Activated T-helper 1 cell treated with anti-CD3 and anti-CD28 coated beads, Interleukin-12 subunit alpha, Interleukin-12 subunit beta, Interleukin-2, Interleukin-4 antibody, amounts not matched to agents 30 ng/mL and 10 ng/mL and 1 ng/mL, durations not matched to agents 14 hours and 24 hours and 36 hours (primary cell): ENCODE data around the gene HUS1B. TPM values are rescaled to one million over a fixed set of nuclear protein-coding genes. Genes with fewer than 3 reads are reported as not detected.
"Not testable (repeated sequence)": the region's sequence is repeated elsewhere in the genome, so short reads cannot be mapped to it uniquely, and the experiment has no call there.

Experiments used
- DNase-seq: peaks from one replicate; pipeline ENCODE4 v3.0.0; 2021; ENCODE audit warnings: low spot score
- H3K27ac Mint-ChIP-seq: one replicate; pipeline ENCODE4 v1.8.0; 2021; ENCODE audit warnings: mild to moderate bottlenecking, mixed read lengths
- H3K27me3 Mint-ChIP-seq: one replicate; pipeline ENCODE4 v1.8.0; 2022; ENCODE audit warnings: mild to moderate bottlenecking, moderate library complexity, mixed read lengths; ENCODE audit not compliant: insufficient read depth
- H3K36me3 Mint-ChIP-seq: one replicate; pipeline ENCODE4 v1.8.0; 2021; ENCODE audit warnings: low read depth, mixed read lengths
- H3K4me1 Mint-ChIP-seq: one replicate; pipeline ENCODE4 v1.8.0; 2021; ENCODE audit warnings: low read depth, mixed read lengths
- H3K4me3 Mint-ChIP-seq: one replicate; pipeline ENCODE4 v1.8.0; 2021; ENCODE audit warnings: mild to moderate bottlenecking, moderate library complexity, mixed read lengths
- H3K9me3 Mint-ChIP-seq: one replicate; pipeline ENCODE4 v1.8.0; 2021; ENCODE audit warnings: mixed read lengths
- intact Hi-C: fragments of 100-400 bp; cut with micrococcal nuclease; formaldehyde crosslinking; loops from one replicate; pipeline ENCODE4 v1.15.1; 2024
- total RNA-seq: library from RNA; stranded (reverse); gene quantifications from 2 replicates; pipeline ENCODE4 v1.2.3, GENCODE V29; 2022

Gene HUS1B
- total RNA-seq, 1 donor from 2014 or later = 2.8 TPM

DNA sequence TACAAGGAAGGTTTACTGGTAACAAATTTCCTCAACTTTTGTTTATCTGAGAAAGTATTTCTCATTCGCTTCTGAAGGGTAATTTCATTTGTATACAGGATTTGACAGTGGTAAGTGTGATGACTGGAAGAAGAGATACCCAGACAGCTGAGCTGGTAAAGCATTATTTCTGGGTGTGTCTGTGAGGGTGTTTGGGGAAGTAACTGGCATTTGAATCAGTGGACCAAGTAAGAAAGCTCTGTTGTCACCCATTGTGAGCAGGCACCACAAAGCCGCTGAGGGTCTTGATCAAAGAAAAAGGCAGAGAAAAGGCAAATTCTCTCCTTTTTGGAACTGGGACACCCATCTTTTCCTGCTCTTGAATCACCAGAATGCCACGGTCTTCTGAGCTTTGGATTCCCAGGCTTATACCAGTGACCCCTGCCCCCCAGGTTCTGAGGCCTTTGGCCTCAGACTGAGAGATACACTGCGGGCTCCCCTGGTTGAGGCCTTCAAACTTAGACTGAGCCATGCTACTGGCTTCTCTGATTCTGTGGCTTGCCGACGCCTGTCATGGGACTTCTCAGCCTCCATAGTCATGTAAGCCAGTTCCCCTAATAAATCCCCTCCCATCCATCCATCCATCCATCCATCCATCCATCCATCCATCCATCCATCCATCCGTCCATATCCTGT lies 10.5 kb upstream of the HUS1B start:
- H3K36me3 Mint-ChIP-seq = peaks cover 30% of the 10 kb centered on the region
- no peaks in the 10 kb centered on the region for H3K27me3 Mint-ChIP-seq
- H3K4me3 Mint-ChIP-seq = no peak overlapping the region
- H3K27ac Mint-ChIP-seq = no peak overlapping the region
- H3K4me1 Mint-ChIP-seq = peaks cover 38% of the 10 kb centered on the region
- H3K9me3 Mint-ChIP-seq = peaks cover 5% of the 10 kb centered on the region
- intact Hi-C loops = no loop called here
- DNase-seq = no peak

DNA sequence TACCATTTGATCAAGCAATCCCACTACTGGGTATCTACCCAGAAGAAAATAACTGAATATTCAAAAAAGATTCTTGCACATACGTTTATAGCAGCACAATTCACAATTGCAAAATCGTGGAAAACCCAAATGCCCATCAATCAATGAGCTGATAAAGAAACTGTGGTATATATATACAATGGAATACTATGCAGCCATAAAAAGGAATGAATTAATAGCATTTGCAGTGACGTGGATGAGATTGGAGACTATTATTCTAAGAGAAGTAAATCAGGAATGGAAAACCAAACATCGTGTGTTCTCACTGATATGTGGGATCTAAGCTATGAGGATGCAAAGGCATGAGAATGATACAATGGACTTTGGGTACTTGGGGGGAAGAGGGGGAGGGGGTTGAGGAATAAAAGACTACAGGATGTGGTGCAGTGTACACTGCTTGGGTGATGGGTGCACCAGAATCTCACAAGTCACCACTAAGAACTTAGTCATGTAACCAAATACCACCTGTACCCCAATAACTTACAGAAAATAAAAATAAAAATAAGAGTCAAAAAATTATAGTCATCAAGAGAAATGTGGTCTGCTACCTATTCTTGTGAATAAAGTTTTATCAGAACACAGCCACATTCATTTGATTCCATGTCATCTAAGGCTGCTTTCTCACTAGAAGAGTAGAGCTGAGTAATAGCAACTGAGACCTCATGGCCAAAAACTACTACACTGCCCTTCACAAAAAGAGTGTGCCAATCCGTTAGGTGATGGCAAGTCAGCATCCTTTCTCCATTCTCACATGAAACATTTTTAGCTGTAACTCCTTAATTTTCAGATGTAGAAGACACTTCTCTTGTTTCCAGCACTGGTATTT lies 8.7 kb upstream of the HUS1B start:
- peaks cover 56% of the 10 kb centered on the region for H3K4me1 Mint-ChIP-seq

DNA sequence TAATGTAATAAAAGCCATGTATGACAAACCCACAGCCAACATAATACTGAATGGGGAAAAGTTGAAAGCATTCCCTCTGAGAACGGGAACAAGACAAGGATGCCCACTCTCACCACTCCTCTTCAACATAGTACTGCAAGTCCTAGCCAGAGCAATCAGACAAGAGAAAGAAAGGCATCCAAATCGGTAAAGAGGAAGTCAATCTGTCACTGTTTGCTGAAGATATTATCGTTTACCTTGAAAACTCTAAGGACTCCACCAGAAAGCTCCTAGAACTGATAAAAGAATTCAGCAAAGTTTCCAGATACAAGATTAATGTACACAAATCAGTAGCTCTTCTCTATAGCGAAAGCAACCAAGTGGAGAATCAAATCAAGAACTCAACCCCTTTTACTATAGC lies 6.9 kb upstream of the HUS1B start:
- H3K27ac Mint-ChIP-seq, H3K9me3 Mint-ChIP-seq, intact Hi-C loops, DNase-seq, H3K4me3 Mint-ChIP-seq, H3K27me3 Mint-ChIP-seq: not testable (repeated sequence)
- Mint-ChIP-seq H3K36me3 (peaks cover 22% of the 10 kb centered on the region), H3K4me1 (peaks cover 73% of the 10 kb centered on the region)

More for the DNA sequence above, 8.7 kb upstream of the HUS1B start:
- Mint-ChIP-seq H3K9me3 (peaks cover 5% of the 10 kb centered on the region), H3K27ac (no peak overlapping the region), H3K4me3 (no peak overlapping the region), H3K36me3 (peaks cover 24% of the 10 kb centered on the region), H3K27me3 (no peaks in the 10 kb centered on the region)
- intact Hi-C loops = no loop called here
- DNase-seq = no peak

DNA sequence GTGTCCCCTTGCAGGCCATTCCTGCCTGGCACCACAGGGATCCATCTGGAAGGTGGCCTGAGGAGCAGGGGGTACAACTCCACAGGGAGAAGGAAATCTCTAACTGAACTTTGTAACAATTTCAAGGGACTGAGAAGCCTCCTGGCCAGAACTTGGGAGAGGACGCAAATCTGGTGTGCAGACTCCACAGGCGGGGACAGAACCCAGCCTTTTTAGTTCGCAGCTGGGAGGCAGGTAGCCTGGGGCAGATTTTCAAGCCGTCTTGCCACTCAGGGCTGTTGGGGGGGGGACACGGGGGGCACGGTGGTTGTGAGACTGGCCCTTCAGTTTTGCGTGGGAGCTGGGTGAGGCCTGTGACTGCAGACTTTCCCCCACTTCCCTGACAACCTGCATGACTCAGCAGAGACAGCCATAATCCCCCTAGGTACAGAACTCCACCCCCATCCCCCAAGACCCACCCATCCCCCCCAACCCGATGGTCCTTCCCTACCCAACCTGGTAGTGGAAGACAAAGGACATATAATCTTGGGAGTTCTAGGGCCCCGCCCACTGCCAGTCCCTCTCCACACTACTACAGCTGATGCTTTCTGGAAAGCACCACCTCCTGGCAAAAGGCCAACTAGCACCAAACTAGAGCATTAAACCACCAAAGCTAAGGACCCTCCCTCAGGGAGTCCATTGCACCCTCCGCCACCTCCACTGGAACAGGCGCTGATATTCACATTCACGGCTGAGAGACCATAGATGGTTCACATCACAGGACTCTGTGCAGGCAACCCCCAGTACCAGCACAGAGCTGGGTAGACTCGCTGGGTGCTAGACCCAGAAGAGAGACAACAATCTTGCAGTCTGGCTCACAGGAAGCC lies 3.0 kb upstream of the HUS1B start:
- intact Hi-C loops = loop anchor here (2.0 kb wide), 1 partner anchor 15 kb away; no protein-coding TSS in a partner anchor
- H3K4me3 Mint-ChIP-seq = peak overlapping the region; percentile 13
- DNase-seq = no peak

DNA sequence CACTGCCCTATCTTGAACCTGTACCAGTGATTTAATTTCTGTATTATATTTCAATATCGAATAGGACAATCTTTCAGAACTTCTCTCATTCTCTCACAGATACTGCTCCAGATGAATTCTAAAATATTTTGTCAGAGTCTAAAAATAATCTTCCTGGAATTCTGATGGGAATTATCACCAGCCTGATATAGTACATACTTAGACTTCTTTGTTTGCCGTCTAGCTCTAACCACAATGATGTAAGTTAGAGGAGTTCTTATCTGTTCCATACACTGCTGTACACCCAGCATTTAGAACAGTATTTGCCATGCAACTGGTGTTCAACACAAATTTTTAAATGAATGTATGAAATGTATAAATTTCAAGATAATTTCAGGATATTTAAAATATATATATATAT lies 1.3 kb upstream of the HUS1B start:
- H3K4me3 Mint-ChIP-seq = no peak overlapping the region
- H3K27ac Mint-ChIP-seq = no peak overlapping the region
- H3K36me3 Mint-ChIP-seq = peaks cover 19% of the 10 kb centered on the region
- DNase-seq = no peak
- peaks cover 46% of the 10 kb centered on the region for H3K4me1 Mint-ChIP-seq
- no peaks in the 10 kb centered on the region for H3K27me3 Mint-ChIP-seq
- H3K9me3 Mint-ChIP-seq = no peaks in the 10 kb centered on the region
- intact Hi-C loops = no loop called here

More for the DNA sequence above, 3.0 kb upstream of the HUS1B start:
- peaks cover 62% of the 10 kb centered on the region for H3K4me1 Mint-ChIP-seq
- peaks cover 4% of the 10 kb centered on the region for H3K9me3 Mint-ChIP-seq
- no peaks in the 10 kb centered on the region for H3K27me3 Mint-ChIP-seq
- H3K36me3 Mint-ChIP-seq = peaks cover 21% of the 10 kb centered on the region
- H3K27ac Mint-ChIP-seq = peak overlapping the region; percentile 14

DNA sequence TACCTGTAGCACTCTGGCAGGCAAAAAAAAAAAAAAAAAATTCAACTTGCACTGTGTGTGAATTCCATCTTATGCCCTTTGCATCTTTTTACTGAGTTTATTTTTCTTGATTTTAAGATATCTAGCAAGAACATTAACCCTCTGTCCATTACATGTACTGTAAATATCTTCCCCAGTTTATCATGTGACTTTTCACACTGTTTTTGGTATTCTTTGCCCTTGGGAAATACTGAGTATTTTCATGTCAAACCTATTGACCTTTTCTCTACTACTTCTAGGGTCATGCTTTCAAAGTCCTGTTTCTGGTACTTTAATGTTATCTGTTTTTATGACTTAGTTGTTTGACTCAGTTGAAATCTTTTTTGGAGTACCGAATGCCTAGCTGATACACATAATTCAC lies 843 bp upstream of the HUS1B start:
- Mint-ChIP-seq H3K9me3 (no peaks in the 10 kb centered on the region), H3K27ac (no peak overlapping the region), H3K27me3 (no peaks in the 10 kb centered on the region), H3K36me3 (peaks cover 19% of the 10 kb centered on the region), H3K4me1 (peaks cover 46% of the 10 kb centered on the region), H3K4me3 (no peak overlapping the region)
- DNase-seq = no peak
- intact Hi-C loops = no loop called here

DNA sequence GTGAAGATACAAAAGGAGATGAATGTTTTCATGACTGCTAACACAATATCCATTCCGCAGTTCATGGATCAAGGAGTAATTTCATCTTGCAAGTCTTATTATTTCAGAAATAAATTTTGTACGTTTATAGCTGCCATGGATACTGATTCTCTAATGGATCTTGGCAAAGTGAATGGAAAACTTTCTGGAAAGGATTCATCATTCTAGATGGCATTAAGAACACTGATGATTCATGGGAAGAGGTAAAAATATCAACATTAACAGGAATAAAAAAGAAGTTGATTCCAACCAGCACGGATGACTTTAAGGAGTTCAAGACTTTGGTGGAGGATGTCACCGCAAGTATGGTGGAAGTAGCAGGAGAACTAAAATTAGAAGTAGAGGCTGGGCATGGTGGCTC lies 2.8 kb downstream of the HUS1B start:
- Mint-ChIP-seq H3K9me3 (no peaks in the 10 kb centered on the region), H3K27ac (no peak overlapping the region), H3K4me3 (no peak overlapping the region), H3K4me1 (peaks cover 12% of the 10 kb centered on the region), H3K27me3 (no peaks in the 10 kb centered on the region), H3K36me3 (peaks cover 18% of the 10 kb centered on the region)
- no peak for DNase-seq
- intact Hi-C loops = no loop called here

DNA sequence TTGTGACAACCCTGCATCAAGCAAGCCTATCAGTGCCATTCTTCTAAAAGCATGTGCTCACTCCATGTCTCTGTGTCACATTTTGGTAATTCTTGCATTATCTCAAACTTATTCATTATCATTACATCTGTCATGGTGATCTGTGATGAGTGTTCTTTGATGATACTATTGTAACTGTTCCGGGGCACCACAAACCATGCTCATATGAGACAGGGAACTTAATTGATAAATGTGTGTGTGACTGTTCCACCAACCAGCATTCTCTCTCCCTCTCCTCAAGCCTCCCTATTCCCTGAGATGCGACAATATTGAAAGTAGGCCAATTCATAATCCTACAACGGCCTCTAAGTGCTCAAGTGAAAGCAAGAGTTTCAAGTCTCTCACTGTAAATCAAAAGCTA lies 4.0 kb downstream of the HUS1B start:
- no peak overlapping the region for H3K4me3 Mint-ChIP-seq

DNA sequence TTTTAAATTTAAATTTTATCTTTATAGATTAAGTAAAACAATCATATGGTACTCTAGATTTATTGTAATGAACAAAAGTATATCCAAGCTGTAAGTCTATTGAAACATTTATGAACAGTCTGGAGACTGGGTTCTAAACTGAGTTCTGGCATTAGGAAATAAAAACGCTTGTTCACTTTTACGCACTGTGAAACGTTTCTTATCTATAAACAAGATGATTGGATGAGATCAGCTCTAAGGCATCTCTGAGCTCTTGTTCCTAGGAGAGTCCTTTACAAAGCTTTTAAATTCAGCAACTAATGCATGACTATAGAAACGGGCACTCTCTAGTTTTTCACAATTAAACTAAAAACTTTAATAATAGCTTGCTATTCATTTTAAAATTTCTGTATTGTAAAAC lies 6.8 kb downstream of the HUS1B start:
- Mint-ChIP-seq H3K4me1 (peaks cover 9% of the 10 kb centered on the region), H3K36me3 (peaks cover 5% of the 10 kb centered on the region), H3K9me3 (no peaks in the 10 kb centered on the region), H3K4me3 (no peak overlapping the region), H3K27ac (no peak overlapping the region), H3K27me3 (no peaks in the 10 kb centered on the region)
- DNase-seq = no peak
- intact Hi-C loops = no loop called here

More for the DNA sequence above, 4.0 kb downstream of the HUS1B start:
- Mint-ChIP-seq H3K27me3 (no peaks in the 10 kb centered on the region), H3K36me3 (peaks cover 15% of the 10 kb centered on the region), H3K9me3 (no peaks in the 10 kb centered on the region), H3K27ac (no peak overlapping the region), H3K4me1 (peaks cover 9% of the 10 kb centered on the region)
- DNase-seq = no peak
- intact Hi-C loops = no loop called here

DNA sequence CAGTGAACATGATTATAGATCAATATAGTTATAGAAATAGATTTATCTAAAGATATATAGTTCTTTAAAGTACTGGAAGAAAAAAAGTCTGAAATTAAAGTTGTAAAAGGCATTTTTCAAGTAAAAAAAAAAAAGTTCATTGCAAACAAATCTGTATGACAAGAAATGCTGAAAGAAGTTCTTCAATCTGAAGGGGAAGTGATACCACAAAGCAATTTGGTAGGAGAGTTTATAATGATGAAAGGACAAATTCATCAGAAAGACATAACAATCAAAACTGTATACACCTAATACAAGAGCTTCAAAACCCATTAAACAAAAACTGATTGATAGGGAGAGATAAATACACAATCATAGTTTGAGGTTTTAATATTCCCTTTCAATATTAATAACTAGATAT lies 14.1 kb downstream of the HUS1B start:
- no peak for DNase-seq
- no peak overlapping the region for H3K4me3 Mint-ChIP-seq
- H3K4me1 Mint-ChIP-seq = no peaks in the 10 kb centered on the region
- H3K27ac Mint-ChIP-seq = no peak overlapping the region
- H3K9me3 Mint-ChIP-seq = no peaks in the 10 kb centered on the region
- no peaks in the 10 kb centered on the region for H3K27me3 Mint-ChIP-seq
- intact Hi-C loops = no loop called here
- peaks cover 3% of the 10 kb centered on the region for H3K36me3 Mint-ChIP-seq

DNA sequence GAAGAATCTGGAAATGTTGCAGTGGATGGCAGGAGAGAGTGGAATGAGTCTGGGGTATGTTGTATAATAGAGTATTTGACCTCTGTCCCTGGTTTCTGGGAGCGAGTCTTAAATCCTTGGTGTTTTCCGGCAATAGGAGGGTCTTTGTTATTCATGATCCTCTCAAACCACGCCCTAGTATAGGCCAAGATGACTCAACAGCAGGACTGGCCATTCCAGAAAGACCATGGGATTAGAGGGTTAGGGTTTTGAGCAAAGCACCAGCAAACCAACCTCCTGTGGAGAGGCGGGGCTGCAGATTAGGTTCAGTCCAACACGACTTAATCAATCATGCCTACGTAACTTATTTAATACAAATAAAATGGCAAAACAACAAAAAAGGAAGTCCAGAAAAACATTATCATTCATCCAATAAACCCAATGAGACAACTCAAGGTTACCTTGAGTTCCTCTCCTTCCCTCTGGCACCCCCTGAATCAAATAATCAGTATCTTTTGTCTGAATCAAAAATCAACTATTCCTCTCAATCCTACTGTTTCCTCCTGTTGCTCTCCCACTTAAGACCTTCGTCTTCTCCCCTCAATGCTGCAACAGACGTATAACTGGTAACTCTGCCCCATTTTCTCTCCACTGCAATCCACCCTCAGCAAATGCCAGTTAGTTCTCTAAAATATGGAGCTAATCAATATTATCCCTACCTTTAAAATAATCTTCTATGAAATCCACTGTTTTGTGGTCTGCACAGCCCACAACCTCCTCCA lies 15.5 kb downstream of the HUS1B start:
- Mint-ChIP-seq H3K27me3 (no peaks in the 10 kb centered on the region), H3K9me3 (no peaks in the 10 kb centered on the region), H3K36me3 (peaks cover 11% of the 10 kb centered on the region), H3K27ac (no peak overlapping the region), H3K4me1 (peaks cover 6% of the 10 kb centered on the region), H3K4me3 (no peak overlapping the region)
- intact Hi-C loops = no loop called here
- DNase-seq = no peak

DNA sequence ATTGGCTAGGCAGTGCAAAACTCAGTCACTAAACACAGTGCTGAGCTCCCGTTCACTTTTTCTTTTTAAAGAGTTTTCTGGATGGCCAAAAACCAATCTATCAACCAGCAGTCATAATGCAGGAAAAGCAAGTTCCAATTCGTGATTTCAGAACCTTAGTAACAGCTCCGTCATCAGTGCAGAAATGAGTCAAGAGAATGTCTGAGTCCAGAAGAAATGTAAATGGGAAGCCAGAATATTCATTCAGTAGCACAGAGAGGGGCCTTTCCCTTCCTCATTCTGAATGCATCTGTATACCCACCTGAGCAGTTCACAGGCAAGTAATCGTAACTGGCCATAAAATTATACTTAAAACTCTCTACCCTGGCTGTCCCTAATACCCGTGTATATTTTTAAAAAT lies 20.4 kb downstream of the HUS1B start:
- Mint-ChIP-seq H3K27me3 (no peaks in the 10 kb centered on the region), H3K9me3 (no peaks in the 10 kb centered on the region), H3K36me3 (peaks cover 27% of the 10 kb centered on the region), H3K4me3 (no peak overlapping the region), H3K4me1 (peaks cover 14% of the 10 kb centered on the region), H3K27ac (no peak overlapping the region)
- intact Hi-C loops = loop anchor here (1.0 kb wide), 1 partner anchor 39 kb away; no protein-coding TSS in a partner anchor
- DNase-seq = no peak
